NCI-H510A treated with DMSO at 0.1 percent for 48 hours (cell line): Measurements from ENCODE around the gene MMP21.

Experiments
- DNase-seq: peaks from one replicate; lab custom pipeline; 2025; lab: John Stamatoyannopoulos, UW

MMP21 gene

DNA sequence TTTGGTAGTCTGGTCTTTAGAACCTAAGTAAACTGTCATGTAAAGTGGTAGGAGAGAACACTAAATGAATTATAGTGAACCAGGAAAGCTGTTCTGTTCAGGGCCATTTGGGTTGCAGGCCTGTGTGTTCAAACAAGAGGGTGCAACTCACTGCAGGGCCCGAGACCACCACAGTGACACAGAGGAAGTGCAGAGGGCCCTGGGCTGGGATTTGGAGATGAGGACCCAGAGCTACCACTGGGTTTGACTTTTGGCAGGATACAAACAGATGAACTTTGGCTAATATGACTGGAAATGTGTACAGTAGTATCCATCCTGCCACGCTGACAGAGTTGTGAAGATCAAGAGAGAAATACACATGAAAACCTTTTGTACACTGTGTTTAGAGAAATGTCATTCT lies 9.8 kb downstream of the MMP21 start:
- no peak for DNase-seq

- DNase-seq = no peak
These were observed 12.7 kb downstream of the MMP21 start for GRCh38 chr10:125762692-125763648.

GRCh38 chr10:125761961-125762360 lies 13.7 kb downstream of the MMP21 start:
- DNase-seq = no peak

GRCh38 chr10:125757742-125758141 lies 17.9 kb downstream of the MMP21 start:
- DNase-seq = no peak

- DNase-seq = no peak
These were observed 18.7 kb downstream of the MMP21 start for GRCh38 chr10:125756853-125757487.

- DNase-seq = peak; percentile 7
These were observed 19.4 kb downstream of the MMP21 start for GRCh38 chr10:125756196-125756595.

DNA sequence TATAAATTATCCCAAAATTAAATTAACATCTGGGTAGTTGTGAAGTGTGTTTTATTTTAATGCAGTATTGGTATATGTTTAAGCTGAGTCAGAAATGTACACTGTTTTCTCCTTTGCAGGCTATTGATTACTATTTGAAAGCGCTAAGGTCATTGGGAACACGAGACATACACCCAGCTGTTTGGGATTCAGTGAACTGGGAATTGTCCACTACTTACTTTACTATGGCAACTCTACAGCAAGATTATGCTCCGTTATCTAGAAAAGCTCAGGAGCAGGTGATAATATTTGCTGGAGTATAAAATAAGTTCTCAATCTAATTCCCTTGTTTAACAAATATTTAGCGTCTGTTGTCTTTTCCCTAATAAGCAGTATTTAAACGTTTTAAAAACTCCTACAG lies 28.2 kb downstream of the MMP21 start:
- DNase-seq = no peak

DNA sequence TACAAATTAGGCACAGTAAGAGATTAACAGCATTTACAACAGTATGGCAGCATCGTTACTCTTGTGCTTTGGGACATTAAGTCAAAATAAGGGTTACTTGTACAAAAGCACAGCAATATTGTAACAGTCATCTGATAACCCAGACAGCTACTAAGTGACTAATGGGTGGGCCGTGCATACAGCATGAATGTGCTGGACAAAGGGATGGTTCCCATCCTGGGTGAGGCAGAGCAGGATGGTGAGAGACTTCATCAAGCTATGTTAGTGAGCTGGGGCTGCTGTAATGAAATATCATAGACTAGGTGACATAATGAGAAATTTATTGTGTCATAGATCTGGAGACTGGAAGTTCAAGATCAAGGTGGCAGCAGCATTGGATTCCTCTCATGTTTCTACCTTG lies 30.7 kb downstream of the MMP21 start:
- no peak for DNase-seq

DNA sequence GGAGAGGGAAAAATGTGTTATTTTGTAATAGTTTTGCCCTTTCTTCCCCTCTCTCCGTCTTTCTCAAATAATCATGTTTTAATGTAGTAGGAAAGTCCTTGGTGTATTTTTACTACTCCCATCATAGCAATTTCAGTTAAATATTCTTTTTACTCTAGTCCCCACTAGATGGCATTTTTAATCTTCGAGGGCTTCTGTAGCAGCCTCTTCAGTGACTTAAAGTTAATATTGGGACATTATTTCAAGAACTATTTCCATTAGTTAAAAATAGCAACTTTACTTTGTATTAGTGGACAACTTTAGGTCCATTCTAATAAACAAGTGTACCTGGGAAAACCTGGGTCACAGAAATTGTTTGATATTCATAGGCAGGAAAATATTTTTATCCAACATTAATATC lies 33.2 kb downstream of the MMP21 start:
- no peak for DNase-seq

GRCh38 chr10:125739994-125740679 lies 35.5 kb downstream of the MMP21 start:
- DNase-seq = no peak

GRCh38 chr10:125738206-125738605 lies 37.4 kb downstream of the MMP21 start:
- no peak for DNase-seq

- no peak for DNase-seq
These were observed 40.8 kb downstream of the MMP21 start for GRCh38 chr10:125734823-125735222.

GRCh38 chr10:125734148-125734547 lies 41.5 kb downstream of the MMP21 start:
- no peak for DNase-seq

DNA sequence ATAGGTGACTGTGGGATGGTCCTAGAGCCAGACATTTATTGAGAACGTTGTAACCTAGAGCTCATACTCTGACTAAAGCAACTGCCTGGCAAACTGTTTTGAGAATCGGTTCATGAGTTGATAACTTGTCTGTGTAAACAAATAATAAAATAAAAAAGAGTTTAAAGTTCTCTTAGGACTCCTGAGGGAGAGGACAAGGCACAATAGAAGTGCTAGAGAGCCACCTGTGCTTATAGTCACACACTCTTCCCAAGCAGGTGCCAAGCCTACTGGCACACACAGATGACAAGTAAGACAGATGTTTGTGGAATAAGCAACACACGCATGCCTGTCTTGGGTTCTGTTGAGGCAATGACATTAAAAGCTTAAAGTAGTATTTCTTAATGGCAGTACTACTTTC lies 48.2 kb downstream of the MMP21 start:
- DNase-seq = no peak

DNA sequence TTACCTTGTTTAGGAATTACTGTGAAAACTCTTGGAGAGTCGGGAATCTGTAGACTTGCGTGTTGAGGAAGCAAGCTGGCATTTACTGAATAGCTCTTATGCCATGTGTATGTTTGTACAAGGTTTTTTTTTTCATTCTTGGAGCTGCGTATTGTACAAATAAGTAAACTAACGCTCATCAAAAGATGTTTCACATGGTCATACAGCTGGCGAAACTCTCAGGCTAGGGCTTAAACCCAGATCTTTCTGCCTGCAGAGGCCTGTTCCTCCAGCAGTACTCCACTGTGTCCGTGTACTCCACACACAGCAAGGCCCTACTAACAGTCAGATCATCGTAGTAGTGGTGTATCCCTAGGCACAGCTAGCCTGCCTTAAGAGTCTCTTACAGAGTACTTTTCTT lies 48.7 kb downstream of the MMP21 start:
- no peak for DNase-seq

DNA sequence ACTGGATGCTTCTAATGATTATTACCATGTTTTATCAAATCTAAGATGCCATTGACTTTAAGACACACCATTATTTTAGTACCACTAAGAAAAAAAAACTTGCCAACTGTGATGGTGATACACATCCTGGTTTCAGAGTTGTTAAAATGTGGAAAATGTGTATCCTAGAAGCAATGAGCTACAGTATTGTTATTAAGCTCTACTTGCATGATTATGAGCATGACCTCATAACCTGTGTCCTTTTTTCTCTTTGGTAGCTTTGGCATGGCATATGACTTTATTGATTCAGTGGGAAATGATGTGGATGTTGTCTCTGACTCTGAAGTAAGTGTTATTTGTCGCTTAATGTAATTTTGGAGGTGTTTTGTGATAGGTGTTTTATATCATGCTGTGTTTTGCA lies 52.8 kb downstream of the MMP21 start:
- DNase-seq = no peak

- no peak for DNase-seq
These were observed 54.6 kb downstream of the MMP21 start for GRCh38 chr10:125721035-125721434.

DNA sequence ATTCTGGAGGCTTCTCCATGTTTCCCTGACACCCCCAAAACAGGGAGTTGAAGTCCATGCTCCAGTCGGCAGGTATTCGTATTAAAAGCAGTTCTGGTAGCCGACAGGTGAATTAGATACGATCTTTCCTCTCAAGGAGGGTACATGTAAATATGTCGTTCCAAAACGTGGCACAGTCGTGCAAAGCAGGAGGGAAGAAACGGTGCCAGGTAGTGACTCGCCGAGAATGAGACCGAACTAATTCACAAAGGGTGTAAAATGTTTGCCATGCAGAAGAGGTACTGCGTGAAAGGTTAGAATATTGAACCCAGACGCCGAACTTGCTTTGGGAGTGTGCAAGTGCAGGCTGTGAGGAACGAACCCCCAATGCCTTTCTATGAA lies 55.6 kb downstream of the MMP21 start:
- peak; percentile 39 for DNase-seq

DNA sequence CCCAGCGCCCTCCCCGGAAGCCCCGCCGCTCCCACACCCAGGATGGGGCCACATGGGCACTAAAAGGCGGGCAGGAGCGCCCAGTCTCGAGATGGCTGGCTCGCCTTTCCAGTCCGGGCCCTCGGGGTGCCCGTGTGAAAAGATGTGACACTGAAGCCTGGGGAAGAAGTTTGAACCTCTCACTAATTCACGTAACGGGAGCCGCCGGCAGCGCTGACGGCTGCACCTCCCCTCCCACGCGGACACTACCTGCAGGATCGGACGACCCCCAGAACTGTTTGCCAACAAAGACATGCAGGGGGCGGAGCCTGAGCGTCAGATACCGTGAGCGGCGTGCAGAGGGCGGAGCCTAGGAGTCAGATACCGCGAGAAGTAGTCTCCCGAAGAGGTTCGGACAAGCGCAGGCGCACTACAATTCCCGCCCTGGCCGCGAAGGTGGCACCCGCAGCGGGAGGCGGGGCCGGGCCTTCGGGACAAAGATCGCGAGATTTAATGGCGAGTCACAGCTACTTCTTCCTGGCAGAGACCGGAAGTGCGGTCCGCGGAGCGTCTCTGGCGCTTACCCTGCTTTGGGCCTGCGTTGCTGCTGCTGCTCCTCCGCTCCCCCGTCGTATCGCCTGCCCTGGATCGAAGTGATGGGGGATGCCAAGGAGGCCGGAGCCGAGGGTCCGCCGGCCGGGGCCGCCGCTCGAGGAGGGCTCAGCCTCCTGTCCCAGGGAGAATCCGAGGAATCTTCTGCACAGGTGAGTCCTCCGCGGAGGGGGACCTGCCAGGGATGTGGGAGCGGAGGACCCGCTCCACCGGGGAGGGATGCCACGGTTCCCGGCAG lies 56.2 kb downstream of the MMP21 start, which contains the start of gene EDRF1:
EDRF1 (plus strand) TSS at position 537 of the 829 bp plus-strand sequence; CDS start at position 636, 99 bp downstream.
- peak; percentile 99 for DNase-seq
